Loucy (cell line): Measurements from ENCODE around the gene SOX12.
"Not testable (repeated sequence)": the region's sequence is repeated elsewhere in the genome, so short reads cannot be mapped to it uniquely, and the experiment has no call there.

Experiments used
- H2AFZ ChIP-seq: fragments of 200-600 bp; sonication (generic); 2 replicates; pipeline ENCODE4 v1.6.0; 2016; ENCODE audit warnings: antibody characterized with exemption, mild to moderate bottlenecking, low read length, moderate library complexity
- H3F3A ChIP-seq: fragments of 200-600 bp; 2 replicates; pipeline ENCODE4 v1.6.0; 2016; ENCODE audit warnings: antibody characterized with exemption, low read depth, mild to moderate bottlenecking
- H3K27me3 ChIP-seq: fragments of 200-600 bp; sonication (generic); 2 replicates; pipeline ENCODE4 v1.6.1; 2014; ENCODE audit warnings: low read length, mild to moderate bottlenecking; ENCODE audit not compliant: insufficient read depth, poor library complexity, severe bottlenecking
- H3K36me3 ChIP-seq: fragments of 200-600 bp; sonication (generic); 2 replicates; pipeline ENCODE4 v1.6.1; 2016; ENCODE audit warnings: low read length; ENCODE audit not compliant: insufficient read depth
- H3K4me1 ChIP-seq: fragments of 200-600 bp; sonication (generic); 2 replicates; pipeline ENCODE4 v1.5.1; 2014; ENCODE audit warnings: low read length, mild to moderate bottlenecking; ENCODE audit not compliant: insufficient read depth, poor library complexity, severe bottlenecking
- H3K4me2 ChIP-seq: fragments of 200-600 bp; sonication (generic); 2 replicates; pipeline ENCODE4 v1.6.0; 2014; ENCODE audit warnings: antibody characterized with exemption, low read length, low read depth, mild to moderate bottlenecking; ENCODE audit not compliant: poor library complexity, severe bottlenecking
- H3K4me3 ChIP-seq: fragments of 200-600 bp; sonication (generic); 2 replicates; pipeline ENCODE4 v1.5.1; 2014; ENCODE audit warnings: low read length, mild to moderate bottlenecking, mixed read lengths; ENCODE audit not compliant: poor library complexity, severe bottlenecking
- H3K79me2 ChIP-seq: fragments of 200-600 bp; sonication (generic); 2 replicates; pipeline ENCODE4 v1.6.1; 2014; ENCODE audit warnings: low read length; ENCODE audit not compliant: insufficient read depth
- H3K9ac ChIP-seq: fragments of 200-600 bp; sonication (generic); 2 replicates; pipeline ENCODE4 v1.6.0; 2014; ENCODE audit warnings: mild to moderate bottlenecking, low read depth, low read length, moderate library complexity; ENCODE audit not compliant: poor library complexity, severe bottlenecking
- H3K9me2 ChIP-seq: fragments of 200-600 bp; sonication (generic); replicated peaks from 2 replicates; pipeline ENCODE4 v1.6.1; 2016; ENCODE audit warnings: low read depth, low read length, mixed read lengths
- H3K9me3 ChIP-seq: fragments of 200-600 bp; sonication (generic); 2 replicates; pipeline ENCODE4 v1.6.1; 2014; ENCODE audit warnings: mild to moderate bottlenecking, antibody characterized with exemption, low read length, low read depth; ENCODE audit not compliant: insufficient read depth
- H4K20me1 ChIP-seq: fragments of 200-600 bp; sonication (generic); 2 replicates; pipeline ENCODE4 v1.6.0; 2014; ENCODE audit warnings: antibody characterized with exemption, low read length, mild to moderate bottlenecking; ENCODE audit not compliant: insufficient read depth, poor library complexity, severe bottlenecking
- EZH2phosphoT487 ChIP-seq: fragments of 200-600 bp; IDR thresholded peaks from 2 replicates; pipeline ENCODE4 v1.6.1; 2018; ENCODE audit warnings: antibody characterized with exemption, mild to moderate bottlenecking, moderate library complexity, borderline replicate concordance
- TF ChIP-seq, protein P1 (sequence below): fragments of 200-600 bp; sonication (generic); conservative IDR thresholded peaks from 2 replicates; pipeline ENCODE4 v1.5.1; 2014; ENCODE audit warnings: mild to moderate bottlenecking, antibody characterized with exemption, low read length

Gene SOX12

DNA sequence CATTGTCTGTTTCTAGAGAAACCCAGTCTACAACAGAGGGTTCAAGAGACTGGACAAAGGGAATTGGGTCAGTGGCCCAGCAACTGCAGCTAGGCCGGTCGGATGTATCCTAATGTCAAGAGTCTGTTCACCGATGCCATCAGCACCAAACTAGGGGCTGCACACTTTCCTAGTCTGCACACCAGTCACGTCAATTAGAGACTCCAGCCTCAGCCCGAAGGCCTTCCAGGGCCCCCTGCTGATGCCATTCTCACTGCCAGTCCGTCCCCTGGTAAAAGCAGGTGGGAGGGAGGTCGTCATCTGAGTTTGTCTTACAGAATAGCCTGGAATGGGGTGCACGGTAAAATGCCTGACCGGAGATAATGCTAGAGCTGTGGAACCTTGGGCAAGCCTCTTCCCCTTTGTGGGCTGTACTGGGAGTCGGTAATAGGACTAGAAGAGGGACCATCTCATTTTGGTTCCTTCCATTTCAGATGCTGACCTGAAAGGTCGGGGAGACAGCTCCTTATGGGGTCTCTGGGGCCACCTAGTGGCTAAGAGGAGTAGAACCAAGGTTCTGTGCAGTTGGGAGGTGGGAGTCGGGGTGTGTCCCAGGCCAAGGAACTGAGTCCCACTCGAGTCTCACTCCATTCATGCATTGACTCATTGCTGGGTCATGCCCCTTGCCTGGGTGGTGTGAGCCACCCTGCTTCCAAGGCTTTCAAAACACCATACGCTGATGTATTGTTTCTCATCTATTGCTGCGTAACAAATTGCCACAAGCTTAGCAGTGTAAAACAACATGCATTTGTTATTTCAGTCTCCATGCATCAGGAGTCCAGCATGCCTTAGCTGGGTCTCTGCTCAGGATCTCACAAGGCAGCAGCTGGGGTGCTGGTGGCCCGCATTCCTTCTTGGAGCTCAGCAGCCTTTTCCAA lies 5.1 kb downstream of the SOX12 start:
- Histone ChIP-seq H3K27me3 (no peaks in the 10 kb centered on the region), H3K4me2 (peak overlapping the region; percentile 95), H3K9ac (no peak overlapping the region), H3K9me2 (no peaks in the 10 kb centered on the region), H3F3A (peaks cover 5% of the 10 kb centered on the region; the same call in 1 of the 2 replicates), H3K79me2 (peaks cover 45% of the 10 kb centered on the region), H3K4me3 (peak overlapping the region; percentile 85), H4K20me1 (peaks cover 37% of the 10 kb centered on the region), H3K4me1 (peaks cover 30% of the 10 kb centered on the region), H2AFZ (no peak overlapping the region), H3K9me3 (no peaks in the 10 kb centered on the region), H3K36me3 (no peaks in the 10 kb centered on the region)
- TF ChIP-seq, protein P1, sequence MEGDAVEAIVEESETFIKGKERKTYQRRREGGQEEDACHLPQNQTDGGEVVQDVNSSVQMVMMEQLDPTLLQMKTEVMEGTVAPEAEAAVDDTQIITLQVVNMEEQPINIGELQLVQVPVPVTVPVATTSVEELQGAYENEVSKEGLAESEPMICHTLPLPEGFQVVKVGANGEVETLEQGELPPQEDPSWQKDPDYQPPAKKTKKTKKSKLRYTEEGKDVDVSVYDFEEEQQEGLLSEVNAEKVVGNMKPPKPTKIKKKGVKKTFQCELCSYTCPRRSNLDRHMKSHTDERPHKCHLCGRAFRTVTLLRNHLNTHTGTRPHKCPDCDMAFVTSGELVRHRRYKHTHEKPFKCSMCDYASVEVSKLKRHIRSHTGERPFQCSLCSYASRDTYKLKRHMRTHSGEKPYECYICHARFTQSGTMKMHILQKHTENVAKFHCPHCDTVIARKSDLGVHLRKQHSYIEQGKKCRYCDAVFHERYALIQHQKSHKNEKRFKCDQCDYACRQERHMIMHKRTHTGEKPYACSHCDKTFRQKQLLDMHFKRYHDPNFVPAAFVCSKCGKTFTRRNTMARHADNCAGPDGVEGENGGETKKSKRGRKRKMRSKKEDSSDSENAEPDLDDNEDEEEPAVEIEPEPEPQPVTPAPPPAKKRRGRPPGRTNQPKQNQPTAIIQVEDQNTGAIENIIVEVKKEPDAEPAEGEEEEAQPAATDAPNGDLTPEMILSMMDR: peak; percentile 90
- TF ChIP-seq EZH2phosphoT487: no peak

DNA sequence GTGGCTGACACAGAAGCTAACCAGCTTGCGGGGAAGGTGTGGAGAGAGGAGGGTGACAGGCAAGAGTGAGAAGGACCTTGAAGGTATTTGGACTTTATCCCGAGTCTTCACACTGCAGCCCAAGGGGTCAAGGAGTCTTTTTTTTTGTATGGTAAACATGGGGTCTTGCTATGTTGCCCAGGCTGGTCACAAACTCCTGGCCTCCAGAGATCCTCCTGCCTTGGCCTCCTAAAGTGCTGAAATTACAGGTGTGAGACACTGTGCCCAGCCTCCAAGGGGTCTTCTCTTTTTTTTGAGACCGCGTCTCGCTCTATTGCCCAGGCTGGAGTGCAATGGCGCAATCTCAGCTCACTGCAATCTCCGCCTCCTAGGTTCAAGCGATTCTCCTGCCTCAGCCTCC lies 9.2 kb downstream of the SOX12 start:
- no peaks in the 10 kb centered on the region for H3K27me3 ChIP-seq
- H3F3A ChIP-seq: peaks cover 5% of the 10 kb centered on the region; the same call in 1 of the 2 replicates
- no peak overlapping the region for H3K4me2 ChIP-seq
- peaks cover 14% of the 10 kb centered on the region for H4K20me1 ChIP-seq
- H3K4me1 ChIP-seq: peaks cover 15% of the 10 kb centered on the region
- H3K9ac ChIP-seq: no peak overlapping the region
- no peaks in the 10 kb centered on the region for H3K9me3 ChIP-seq
- H3K4me3 ChIP-seq: no peak overlapping the region
- H3K9me2 ChIP-seq: no peaks in the 10 kb centered on the region
- peaks cover 9% of the 10 kb centered on the region; the same call in 1 of the 2 replicates for H3K79me2 ChIP-seq
- TF ChIP-seq EZH2phosphoT487: no peak
- TF ChIP-seq, protein P1: no peak
- no peaks in the 10 kb centered on the region for H3K36me3 ChIP-seq
- H2AFZ ChIP-seq: no peak overlapping the region

DNA sequence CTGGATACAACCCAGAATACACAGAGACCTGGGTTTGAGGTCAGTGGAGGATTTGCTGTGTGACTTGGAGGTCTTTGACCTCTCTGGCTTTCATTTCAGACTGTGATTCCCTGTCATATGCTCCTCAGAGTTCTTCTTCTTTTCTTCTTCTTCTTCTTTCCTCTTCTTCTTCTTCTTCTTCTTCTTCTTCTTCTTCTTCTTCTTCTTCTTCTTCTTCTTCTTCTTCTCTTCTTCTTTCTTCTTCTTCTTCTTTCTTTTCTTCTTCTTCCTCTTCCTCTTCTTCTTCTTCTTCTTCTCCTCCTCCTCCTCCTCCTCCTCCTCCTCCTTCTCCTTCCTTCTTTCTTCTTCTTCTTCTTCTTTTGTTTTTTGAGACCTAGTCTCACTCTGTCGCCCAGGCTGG lies 10.7 kb downstream of the SOX12 start:
- H3K79me2 ChIP-seq, H3K9me3 ChIP-seq, H3K27me3 ChIP-seq, H3K9me2 ChIP-seq, H3F3A ChIP-seq, H3K4me3 ChIP-seq, H3K4me2 ChIP-seq, H2AFZ ChIP-seq, H4K20me1 ChIP-seq, H3K4me1 ChIP-seq, H3K36me3 ChIP-seq, H3K9ac ChIP-seq: not testable (repeated sequence)
